ENCODE results near the gene GLI1. TPM values are rescaled to one million over a fixed set of nuclear protein-coding genes. Genes with fewer than 3 reads are reported as not detected.

GLI1 gene
- total and polyA plus RNA-seq, 2 of the 13 experiments (the other 11 are each of a cell fraction or from before 2014, with no cell fraction given): 0.09 to 0.20 TPM

GRCh38 chr12:57515934-57516541, 56.5 kb downstream of the GLI1 start (continued):
- peak; percentile 9 for TF ChIP-seq AGO2 (optimal IDR thresholded peaks at IDR 0.05; ENCODE audit: low read depth, low read length)

DNA sequence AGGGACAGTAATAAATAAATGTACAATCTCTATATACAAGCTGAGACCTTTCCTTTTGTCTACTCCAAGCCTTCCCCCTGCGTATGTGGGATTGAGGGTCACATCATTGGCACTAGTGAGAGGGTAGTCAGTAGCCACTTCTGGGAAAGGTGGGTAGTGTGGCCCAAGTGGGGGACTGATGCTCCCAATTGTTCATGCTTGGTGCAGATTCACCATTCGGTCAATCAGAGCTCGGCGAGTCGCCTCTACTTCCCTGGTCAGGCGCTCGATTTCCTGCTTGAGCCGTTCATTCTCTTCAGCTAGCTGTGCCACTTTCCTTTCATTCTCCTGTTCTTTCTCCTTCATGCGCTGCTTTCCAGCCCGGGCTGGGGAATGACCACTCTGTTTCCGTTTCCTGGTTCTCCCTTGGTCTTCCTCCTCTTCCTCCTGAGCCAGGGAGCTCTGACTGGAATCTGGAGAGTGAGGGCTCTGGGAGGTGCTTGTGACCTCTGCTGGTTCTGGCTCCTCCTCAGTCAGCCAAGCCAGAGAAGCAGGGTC, 57.1 kb downstream of the GLI1 start:
- Histone ChIP-seq H3K9me3 (ENCODE audit: low read length) (no peaks in the 10 kb centered on the region), H3K4me1 (ENCODE audit: insufficient read depth, low read length) (peaks cover 26% of the 10 kb centered on the region), H3K36me3 (replicated peaks in 1 of 2; ENCODE audit: control insufficient read depth in 1 of 2, insufficient read depth in 2 of 2, low read length in 2 of 2) (peaks cover 26 to 57% of the 10 kb centered on the region in 2 experiments), H2AFZ (ENCODE audit: low read length) (no peak overlapping the region), H4K20me1 (ENCODE audit: insufficient read depth, low read length) (peaks cover 35% of the 10 kb centered on the region), H3K4me2 (ENCODE audit: low read depth, low read length) (no peak overlapping the region), H3K27me3 (ENCODE audit: control insufficient read depth in 1 of 2, insufficient read depth in 2 of 2, low read length in 2 of 2) (no peaks in the 10 kb centered on the region; a peak in 1 of 5 replicates), H3K79me2 (ENCODE audit: insufficient read depth, low read length) (peaks cover 24% of the 10 kb centered on the region), H3K9ac (ENCODE audit: insufficient read depth, low read depth, low read length) (no peak overlapping the region), H3K27ac (ENCODE audit: extremely low read length, insufficient read depth, low read length) (no peak overlapping the region), H3K4me3 (replicated peaks in 1 of 3; ENCODE audit: insufficient read depth in 1 of 3, low read depth in 2 of 3, low read length in 3 of 3) (no peak overlapping the region)
- ATAC-seq (no peak), FAIRE-seq (no peak), DNase-seq (ENCODE audit: low spot score) (no peak)
- WGBS (ENCODE audit: low lambda C conversion rate): 95% methylated on average over 11 of the region's 11 CpGs
- BruUV-seq (replicated peaks): no TSS peak
- CTCF ChIA-PET (ENCODE audit: low intra/inter-chr PET ratio, low total read pairs): no interaction called here
- POLR2A ChIA-PET: interaction anchor here (0.7 to 7.8 kb wide), 12 partner anchors 8 to 116 kb away, joined by 3 to 90 read pairs (median 4); partner anchors contain the start of genes B4GALNT1, DCTN2, INHBC and INHBE
- in situ Hi-C loops (cut with HindIII; ENCODE audit: extremely low pct_ligation_motif_present, low pct_unique_long_range_greater_than_20kb): no loop called here
- intact Hi-C loops (cut with micrococcal nuclease; ENCODE audit: unreplicated experiment): no loop called here
- peak in 1 of 2 experiments; percentile 13; a peak in 2 of 4 replicates for TF ChIP-seq POLR2A (IDR thresholded peaks at IDR 0.05; ENCODE audit: insufficient read depth in 1 of 2, low read depth in 2 of 2, low read length in 2 of 2)
- TF ChIP-seq NR2F2 (IDR thresholded peaks at IDR 0.05; ENCODE audit: borderline replicate concordance, low read depth): no peak
- no peak for TF ChIP-seq ZNF674 (CRISPR knock-in tag; IDR thresholded peaks at IDR 0.05; ENCODE audit: low read depth)
- TF ChIP-seq RBM22 (optimal IDR thresholded peaks at IDR 0.05; ENCODE audit: low read length): peak; percentile 55
- no peak for TF ChIP-seq ZNF704 (CRISPR knock-in tag; IDR thresholded peaks at IDR 0.05; ENCODE audit: borderline replicate concordance)
- no peak for TF ChIP-seq SIX1 (CRISPR knock-in tag; IDR thresholded peaks at IDR 0.05; ENCODE audit: borderline replicate concordance)
- TF ChIP-seq ZSCAN21 (CRISPR knock-in tag; IDR thresholded peaks at IDR 0.05; ENCODE audit: borderline replicate concordance): no peak
- TF ChIP-seq MBD4 (IDR thresholded peaks at IDR 0.05; ENCODE audit: borderline replicate concordance, low read length): no peak
- no peak for TF ChIP-seq ZNF292 (CRISPR knock-in tag; IDR thresholded peaks at IDR 0.05; ENCODE audit: borderline replicate concordance, low read depth)
- 0 out of 2 replicates have a peak, but pooled peaks have one; percentile 20 for TF ChIP-seq ARID2 (CRISPR knock-in tag; IDR thresholded peaks at IDR 0.05; ENCODE audit: borderline replicate concordance)
- TF ChIP-seq SSRP1 (CRISPR knock-in tag; IDR thresholded peaks at IDR 0.05): peak; percentile 20; the same call in 1 of the 2 replicates
- no peak for TF ChIP-seq HMG20B (CRISPR knock-in tag; conservative IDR thresholded peaks at IDR 0.05)
- TF ChIP-seq SYNCRIP (IDR thresholded peaks at IDR 0.05; ENCODE audit: insufficient read depth, low read depth, low read length): no peak
- TF ChIP-seq SRF (IDR thresholded peaks at IDR 0.05; ENCODE audit: low read depth, low read length): no peak
- TF ChIP-seq ZNF20 (CRISPR knock-in tag; IDR thresholded peaks at IDR 0.05): no peak
- no peak for TF ChIP-seq ZNF530 (CRISPR knock-in tag; IDR thresholded peaks at IDR 0.05; ENCODE audit: low read depth)
- TF ChIP-seq ETV6 (CRISPR knock-in tag; conservative IDR thresholded peaks at IDR 0.05): no peak
- no peak for TF ChIP-seq HNF4A (CRISPR knock-in tag; IDR thresholded peaks at IDR 0.05)
- no peak for TF ChIP-seq ZNF558 (CRISPR knock-in tag; IDR thresholded peaks at IDR 0.05; ENCODE audit: borderline replicate concordance)
- TF ChIP-seq KDM6A (CRISPR knock-in tag; IDR thresholded peaks at IDR 0.05; ENCODE audit: low read depth): no peak
- no peak for TF ChIP-seq ETV5 (CRISPR knock-in tag; IDR thresholded peaks at IDR 0.05; ENCODE audit: borderline replicate concordance)
- TF ChIP-seq MEF2D (CRISPR knock-in tag; IDR thresholded peaks at IDR 0.05): no peak
- TF ChIP-seq BORCS8-MEF2B (CRISPR knock-in tag; IDR thresholded peaks at IDR 0.05): 0 out of 2 replicates have a peak, but pooled peaks have one; percentile 19
- no peak for TF ChIP-seq ERF (CRISPR knock-in tag; IDR thresholded peaks at IDR 0.05)
- no peak for TF ChIP-seq KDM1A (CRISPR knock-in tag; IDR thresholded peaks at IDR 0.05)

Measured in HepG2 (cell line).